HG03457 (cell line): ENCODE measurements around the gene PRDM16.

Source experiments
- ATAC-seq: cut with Tn5 transposase; IDR thresholded peaks from one replicate; pipeline ENCODE4 v1.9.1; 2021; ENCODE audit warnings: moderate number of reproducible peaks; ENCODE audit not compliant: unreplicated experiment

PRDM16 gene

DNA sequence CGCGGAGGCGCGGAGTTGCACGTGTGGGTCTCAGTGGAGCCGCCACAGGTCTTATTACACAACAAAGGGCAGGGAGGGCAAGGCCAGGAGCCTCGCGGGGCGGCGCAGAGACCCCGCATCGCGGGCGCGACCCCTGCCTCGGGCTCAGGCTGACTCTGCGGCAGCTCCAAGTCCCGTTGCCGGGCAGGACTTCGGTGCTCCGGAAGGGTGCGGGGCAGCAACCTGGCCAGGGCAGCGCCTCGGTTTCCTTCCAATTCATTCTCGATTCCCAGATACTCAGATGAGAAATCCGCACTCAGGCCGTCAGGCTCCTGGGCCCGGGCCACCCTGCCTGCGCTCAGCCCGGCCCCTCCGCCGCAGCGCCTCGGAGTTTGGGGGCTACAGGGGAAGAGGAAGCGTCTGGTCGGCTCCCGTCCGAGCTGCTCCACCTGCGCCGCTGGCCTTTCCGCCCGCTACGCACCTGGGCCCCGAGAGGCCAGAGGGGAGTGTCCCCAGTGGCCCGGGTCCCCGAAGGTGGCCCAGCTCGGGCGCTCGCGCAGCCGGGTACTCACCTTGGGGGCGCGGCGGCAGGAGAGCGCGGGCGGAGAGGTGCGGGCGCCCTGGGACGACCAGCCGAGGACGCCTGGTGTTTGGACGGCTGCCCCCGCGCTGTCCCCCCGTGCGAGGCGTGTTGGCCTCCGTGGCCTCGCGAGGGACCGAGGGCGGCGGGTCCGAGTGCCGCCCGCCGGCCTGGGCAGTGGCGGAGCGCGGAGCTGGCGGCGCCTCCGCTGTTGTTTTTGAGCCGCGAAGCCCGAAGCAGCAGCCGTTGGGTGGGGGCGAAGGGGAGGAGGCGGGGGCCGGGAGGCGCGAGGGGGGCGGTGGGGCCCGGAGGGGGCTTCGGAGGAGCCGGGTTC, 1.1 kb upstream of the PRDM16 start:
- ATAC-seq, result no peak

- ATAC-seq, result no peak
Observed at GRCh38 chr1:3069491-3070308, 697 bp downstream of the PRDM16 start.

- ATAC-seq, result no peak
Observed at GRCh38 chr1:3070309-3070643, 1.3 kb downstream of the PRDM16 start.

- ATAC-seq, result no peak
Observed at GRCh38 chr1:3070644-3071564, 1.9 kb downstream of the PRDM16 start.

GRCh38 chr1:3071565-3072390, 2.8 kb downstream of the PRDM16 start:
- no peak for ATAC-seq

DNA sequence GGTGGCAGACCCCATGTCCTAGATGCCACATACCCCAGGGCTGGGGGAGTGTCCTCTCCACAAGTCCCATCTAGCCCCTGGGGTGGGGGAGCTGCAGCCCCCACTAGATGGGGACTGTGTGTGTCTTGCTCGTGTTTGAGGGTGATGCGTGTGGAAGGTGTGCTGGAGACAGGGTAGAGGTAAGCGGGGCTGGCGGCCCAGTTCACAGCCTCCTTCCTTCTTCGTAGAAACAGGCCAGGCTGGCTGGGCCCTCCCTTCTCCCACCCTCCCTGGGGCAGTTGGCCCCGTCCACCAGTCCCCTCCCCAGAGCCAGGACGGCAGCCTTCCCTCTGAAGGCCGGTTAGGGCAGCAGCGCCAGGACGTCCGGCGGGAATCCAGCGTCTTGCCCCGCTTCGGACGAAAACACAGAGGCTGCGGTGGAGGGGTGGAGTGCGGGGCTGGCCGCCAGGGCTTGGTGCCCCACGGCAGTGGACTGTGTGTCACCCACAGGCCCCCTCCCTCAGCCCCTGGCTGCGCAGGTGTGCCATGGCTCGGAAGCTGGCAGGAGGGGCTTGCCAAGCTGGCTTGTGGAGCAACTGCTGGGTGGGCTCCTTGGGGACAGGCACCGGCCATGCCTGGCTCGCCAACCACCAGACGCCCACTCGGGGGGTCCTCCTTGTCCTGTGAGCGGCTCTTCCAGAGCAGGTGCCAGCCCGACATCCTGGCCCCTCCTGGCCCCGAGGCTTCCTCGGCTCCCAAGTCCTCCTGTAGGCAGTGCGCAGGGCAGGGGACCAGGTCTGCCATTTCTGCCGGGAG, 3.6 kb downstream of the PRDM16 start:
- no peak for ATAC-seq

DNA sequence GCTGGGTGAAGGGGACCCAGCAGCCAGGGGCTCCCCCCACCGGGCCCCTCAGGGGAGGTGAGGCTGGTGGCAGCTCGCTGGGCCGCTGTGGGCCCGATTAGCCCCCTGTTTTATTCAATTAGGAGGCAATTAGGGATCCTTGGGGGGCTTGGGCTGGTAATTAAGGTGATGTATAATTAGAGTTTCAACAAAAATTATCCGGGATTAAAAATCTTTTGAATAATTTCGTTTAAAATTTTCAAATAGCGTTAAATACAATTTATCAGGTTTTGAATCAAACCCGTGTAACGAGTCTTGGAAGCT, 4.1 kb downstream of the PRDM16 start:
- no peak for ATAC-seq

DNA sequence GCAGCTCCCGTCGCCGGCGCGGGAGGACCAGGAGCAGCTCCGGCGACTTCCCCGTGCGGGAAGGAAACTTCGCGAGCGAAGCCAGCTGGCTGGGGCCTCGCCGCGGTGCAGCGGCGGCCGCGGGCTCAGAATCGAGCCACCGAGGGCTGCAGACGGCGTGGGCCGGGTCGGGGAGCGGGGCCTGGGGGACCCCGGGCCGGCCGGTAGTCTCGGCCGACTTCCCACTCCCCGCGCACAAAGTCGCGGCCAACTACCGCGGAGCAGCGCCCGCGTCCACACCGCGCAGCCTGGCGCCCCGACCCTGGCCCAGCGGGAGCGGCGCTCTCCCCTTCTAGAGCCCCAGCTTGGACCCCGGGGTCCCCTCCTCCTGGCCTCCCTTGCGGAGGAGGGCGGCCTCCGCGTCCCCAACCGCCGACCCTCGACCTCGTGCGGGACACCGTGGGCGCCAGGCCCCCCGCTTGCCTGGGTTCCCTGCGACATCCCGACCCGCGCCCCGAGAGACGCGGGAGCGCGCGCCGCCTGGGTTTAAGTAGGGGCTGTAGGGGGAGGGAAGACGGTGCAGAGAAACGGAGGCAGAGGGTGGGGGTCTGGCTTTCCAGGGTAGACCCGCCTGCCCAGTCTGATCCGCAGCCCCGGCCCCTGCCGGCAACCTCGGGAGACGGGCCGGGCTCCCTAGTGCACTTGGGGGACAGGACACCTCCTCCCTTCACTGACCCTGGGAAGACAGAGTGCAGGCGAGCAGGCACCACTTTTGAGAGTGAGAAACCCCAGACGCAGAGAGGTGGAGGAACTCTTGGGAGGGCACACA, 4.7 kb downstream of the PRDM16 start:
- no peak for ATAC-seq

DNA sequence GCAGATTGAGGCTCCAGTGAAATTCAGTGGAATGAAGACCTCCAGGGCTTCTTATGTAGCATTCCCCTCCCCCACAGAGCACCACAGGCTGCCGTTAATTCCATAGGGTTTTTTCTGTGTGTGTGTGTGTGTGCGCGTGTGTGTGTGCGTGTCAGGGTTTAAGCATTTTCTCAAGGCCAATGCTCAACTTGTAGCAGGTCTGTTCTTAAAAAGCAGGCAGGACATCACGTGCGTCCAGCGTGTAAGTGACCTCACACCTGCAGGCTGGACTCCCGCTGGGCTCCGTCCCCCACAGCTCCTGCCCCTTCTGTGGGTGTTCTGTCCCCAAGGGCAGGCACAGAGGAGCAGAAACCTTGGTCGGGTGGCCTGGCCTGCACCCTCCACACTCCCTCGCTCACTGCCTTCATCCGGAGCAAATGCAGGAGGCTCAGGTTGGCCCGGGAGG, 5.3 kb downstream of the PRDM16 start:
- no peak for ATAC-seq

DNA sequence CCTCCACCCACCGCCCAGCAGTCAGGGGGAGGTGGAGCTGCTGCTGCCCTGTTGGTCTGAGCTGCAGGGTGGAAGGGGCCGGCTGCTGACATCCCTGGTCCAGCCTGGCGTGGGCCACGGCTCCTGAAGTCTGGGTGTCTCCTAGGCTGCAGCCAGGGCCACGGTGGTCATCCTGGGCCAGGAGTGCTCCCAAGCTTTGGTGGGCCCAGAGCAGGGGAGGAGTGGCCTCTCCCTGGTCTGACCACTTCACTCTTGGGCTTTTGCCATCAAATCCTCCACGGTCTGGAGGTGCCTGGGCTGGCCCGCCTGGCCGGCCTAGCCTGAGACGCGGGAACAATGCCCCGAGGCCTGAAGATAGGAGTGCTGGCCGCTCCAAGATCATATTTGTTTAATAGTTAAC, 5.8 kb downstream of the PRDM16 start:
- ATAC-seq, result no peak

DNA sequence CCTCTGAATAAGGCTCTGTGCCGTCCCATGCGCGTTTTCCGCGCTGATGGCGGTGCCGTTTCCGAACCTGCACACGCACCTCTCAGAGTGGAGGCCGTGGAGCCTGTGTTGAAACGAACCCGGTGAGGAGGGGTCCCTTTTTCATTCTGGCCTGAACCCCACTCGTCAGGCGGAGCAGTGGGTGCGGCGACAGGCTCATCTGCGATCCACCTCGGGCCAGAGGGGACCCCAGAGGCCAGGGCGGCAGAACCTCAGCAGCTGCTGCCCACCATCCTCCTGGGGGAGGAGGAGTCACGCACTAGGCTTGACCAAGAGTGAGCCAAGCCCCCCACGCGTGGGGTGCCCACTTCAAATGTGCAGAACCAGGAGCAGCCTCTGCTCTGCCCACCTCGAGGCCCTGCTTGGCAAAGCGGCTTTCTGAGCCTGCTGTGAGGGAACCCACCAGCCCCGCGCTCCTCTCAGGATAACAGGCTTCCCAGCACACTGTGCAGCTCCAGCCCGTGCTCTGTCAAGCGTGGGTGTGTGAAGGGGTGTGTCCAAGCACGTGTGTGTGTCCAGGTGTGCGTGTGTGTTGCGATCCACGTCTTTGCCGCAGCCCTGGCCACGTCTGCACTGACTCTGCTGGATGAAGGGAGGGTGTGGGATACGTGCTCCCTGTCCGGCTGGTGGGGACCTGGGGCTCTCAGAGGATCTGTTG, 6.8 kb downstream of the PRDM16 start:
- no peak for ATAC-seq

DNA sequence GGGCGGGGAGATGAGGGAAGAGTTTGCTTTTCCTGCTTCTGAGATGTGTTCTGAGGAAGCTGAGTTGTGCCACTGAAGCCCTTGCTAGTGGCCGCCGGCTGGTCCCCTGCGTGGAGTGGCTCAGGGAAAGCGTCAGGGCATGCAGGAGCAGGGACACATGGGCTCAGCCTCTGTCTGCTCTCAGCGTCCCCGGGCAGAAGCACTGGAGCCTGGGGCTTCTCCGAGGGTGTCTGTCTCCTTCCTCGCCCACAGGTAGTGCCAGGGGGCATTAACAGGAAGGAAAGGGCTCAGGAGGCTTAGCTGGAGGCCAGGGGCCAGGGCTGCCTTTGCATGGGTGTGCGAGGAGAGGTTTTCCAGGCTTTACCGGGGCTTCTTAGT, 7.3 kb downstream of the PRDM16 start:
- ATAC-seq, result no peak

DNA sequence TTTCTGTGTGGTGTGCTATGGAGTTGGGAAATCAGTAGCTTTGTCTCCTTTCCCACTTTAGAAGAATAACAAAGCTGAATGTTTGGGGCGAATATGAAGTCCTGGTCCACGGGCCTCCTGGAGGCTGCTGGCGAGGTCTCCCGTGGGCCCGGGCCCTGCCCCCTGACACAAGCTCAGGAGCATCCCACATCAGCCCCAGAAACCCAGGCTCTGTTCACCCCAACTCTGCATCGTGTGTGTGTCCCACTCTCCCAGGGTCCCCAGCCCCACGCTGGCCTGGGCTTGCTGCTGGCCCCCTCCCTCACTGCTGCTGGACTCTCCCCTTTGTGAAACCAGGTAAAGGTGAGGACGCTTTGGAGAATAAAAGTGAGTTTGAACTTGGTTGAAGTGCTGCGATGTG, 8.1 kb downstream of the PRDM16 start:
- ATAC-seq, result no peak

DNA sequence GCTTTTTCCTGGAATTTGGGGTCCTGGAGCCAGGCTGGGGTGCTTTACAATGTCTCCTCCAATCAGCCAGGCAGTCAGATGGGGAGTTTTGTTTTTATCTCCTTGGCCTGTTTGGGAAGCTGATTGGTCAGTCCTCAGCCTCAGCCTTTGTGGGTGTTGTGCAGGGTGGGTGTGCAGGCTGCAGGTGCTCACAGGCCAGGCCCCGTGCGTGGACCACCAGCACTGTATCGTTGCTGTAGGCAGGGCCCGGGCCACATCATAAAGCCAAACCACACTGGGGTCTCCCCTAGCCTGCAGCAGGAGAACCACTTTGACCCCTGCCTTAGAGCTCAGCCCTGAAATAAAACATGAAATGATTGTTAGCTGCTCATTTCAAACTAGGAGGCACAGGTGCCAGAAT, 8.6 kb downstream of the PRDM16 start:
- ATAC-seq, result no peak

DNA sequence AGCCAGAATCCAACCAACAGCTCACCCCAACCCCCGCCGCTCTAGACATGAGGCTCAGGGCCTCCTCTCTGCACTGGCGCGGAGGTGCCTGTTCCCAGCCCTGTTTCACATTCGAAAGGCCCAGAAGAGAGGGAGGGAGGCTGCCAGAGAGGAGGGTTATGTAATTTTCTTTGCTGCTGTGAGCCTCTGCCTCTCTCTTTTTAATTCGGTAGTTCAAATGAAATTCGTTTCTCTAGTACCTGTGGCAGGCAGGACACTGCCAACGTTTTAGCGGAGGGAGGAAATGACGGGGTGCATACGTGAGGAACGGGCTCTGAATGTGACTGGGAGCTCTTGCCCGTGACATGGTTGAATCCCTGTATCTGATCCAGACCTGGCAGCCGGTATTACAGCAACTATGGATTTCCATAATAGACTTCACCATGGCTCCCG, 9.4 kb downstream of the PRDM16 start:
- ATAC-seq, result no peak

DNA sequence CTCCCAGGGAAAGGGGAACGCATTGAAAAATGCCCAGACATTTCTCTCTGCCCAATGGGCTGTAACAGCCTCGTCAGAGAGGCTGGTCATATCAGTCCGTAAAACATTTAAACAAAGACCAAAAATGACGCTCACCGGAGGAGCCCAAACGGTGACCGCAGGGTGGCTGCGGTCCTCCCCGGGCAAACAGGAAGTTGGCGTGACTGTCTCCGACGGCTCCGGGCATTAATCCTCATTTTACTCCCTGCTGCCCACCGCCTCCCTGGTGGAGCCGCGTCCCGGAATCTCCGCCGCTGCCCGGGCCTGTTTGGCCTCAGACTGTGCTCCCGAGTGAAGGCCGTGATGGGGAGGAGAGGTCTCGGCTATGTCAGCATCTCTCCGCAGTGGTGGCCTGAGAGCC, 9.9 kb downstream of the PRDM16 start:
- no peak for ATAC-seq

DNA sequence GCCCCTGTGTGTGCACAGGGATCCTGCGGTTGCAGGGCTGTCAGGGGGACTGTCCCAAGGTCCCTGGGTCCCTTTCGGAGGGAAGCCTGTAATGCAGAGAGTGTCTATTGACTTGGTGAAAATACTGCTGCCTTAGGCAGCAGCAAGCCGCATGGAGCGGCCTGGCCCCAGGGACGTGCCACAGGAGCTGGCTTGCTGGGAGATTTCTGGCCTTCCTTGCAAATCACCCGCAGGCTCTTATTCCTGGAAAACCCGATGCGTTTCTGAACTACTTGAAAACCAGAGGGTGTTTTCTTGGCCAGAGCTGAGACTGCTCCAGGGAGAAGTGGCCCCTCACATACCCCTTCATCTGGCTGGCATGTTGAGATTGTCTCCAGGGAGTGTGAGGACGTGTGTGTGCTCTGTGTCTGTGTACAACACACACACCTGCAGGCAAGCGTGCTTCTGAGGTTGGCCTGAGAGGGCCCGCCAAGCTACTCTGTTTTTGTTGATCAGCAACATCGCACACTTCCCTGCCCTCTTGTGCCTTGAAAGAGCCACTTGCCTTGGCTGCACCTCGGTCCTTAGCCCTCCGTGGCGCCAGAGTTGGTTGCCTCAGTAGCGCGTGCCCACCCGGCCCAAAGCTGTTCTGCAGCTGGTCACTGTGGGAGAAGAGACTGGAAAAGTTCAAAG, 10.5 kb downstream of the PRDM16 start:
- ATAC-seq, result no peak
